Measurements from ENCODE around the gene ZNF74. TPM values are rescaled to one million over a fixed set of nuclear protein-coding genes. Genes with fewer than 3 reads are reported as not detected.
"Not testable (repeated sequence)": the region's sequence is repeated elsewhere in the genome, so short reads cannot be mapped to it uniquely, and the experiment has no call there.

Gene ZNF74
- polyA plus RNA-seq, 1 experiment: 6.9 TPM

DNA sequence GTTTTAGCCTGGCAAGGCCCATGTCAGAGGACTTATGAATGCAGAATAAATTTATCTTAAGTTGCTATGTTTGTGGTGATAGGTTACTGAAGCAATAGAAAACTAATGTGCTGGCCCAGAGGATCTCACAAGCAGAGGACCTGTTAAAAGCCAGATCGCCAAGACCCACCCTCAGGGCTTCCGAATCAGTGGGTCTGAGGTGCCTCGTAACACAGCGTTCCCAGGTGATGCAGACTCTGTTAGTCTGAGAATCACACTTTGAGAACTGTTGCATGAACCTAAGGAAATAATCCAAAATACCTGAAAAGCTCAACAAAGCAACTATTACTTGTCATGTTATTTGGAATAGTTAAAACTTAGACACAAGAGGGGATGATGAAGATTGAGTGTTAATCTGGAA lies 50.4 kb downstream of the ZNF74 start:
- Histone ChIP-seq H3K36me3 (ENCODE audit: control insufficient read depth, insufficient read depth, low read length) (peaks cover 10% of the 10 kb centered on the region), H3K27me3 (ENCODE audit: control insufficient read depth, insufficient read depth, low read length) (no peaks in the 10 kb centered on the region), H3K4me3 (ENCODE audit: low read depth, low read length) (no peak overlapping the region)
- TF ChIP-seq, protein P1, sequence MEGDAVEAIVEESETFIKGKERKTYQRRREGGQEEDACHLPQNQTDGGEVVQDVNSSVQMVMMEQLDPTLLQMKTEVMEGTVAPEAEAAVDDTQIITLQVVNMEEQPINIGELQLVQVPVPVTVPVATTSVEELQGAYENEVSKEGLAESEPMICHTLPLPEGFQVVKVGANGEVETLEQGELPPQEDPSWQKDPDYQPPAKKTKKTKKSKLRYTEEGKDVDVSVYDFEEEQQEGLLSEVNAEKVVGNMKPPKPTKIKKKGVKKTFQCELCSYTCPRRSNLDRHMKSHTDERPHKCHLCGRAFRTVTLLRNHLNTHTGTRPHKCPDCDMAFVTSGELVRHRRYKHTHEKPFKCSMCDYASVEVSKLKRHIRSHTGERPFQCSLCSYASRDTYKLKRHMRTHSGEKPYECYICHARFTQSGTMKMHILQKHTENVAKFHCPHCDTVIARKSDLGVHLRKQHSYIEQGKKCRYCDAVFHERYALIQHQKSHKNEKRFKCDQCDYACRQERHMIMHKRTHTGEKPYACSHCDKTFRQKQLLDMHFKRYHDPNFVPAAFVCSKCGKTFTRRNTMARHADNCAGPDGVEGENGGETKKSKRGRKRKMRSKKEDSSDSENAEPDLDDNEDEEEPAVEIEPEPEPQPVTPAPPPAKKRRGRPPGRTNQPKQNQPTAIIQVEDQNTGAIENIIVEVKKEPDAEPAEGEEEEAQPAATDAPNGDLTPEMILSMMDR (IDR thresholded peaks at IDR 0.05; ENCODE audit: insufficient read depth, low read depth, low read length): no peak
- POLR2A ChIA-PET: no interaction called here
- DNase-seq (ENCODE audit: low read depth): no peak
- CTCF ChIA-PET: interaction anchor here (1.2 to 2.0 kb wide), 2 partner anchors 12 to 26 kb away, joined by 3 to 11 read pairs; no protein-coding TSS in a partner anchor

- TF ChIP-seq, protein P1 (IDR thresholded peaks at IDR 0.05; ENCODE audit: insufficient read depth, low read depth, low read length): no peak
- ChIA-PET POLR2A (no interaction called here), CTCF (no interaction called here)
- no peak for DNase-seq (ENCODE audit: low read depth)
- Histone ChIP-seq H3K36me3 (ENCODE audit: control insufficient read depth, insufficient read depth, low read length) (peaks cover 9% of the 10 kb centered on the region), H3K27me3 (ENCODE audit: control insufficient read depth, insufficient read depth, low read length) (no peaks in the 10 kb centered on the region), H3K4me3 (ENCODE audit: low read depth, low read length) (no peak overlapping the region)
Measured at GRCh38 chr22:20446383-20446970, 52.5 kb downstream of the ZNF74 start.

GRCh38 chr22:20448630-20449029 lies 54.7 kb downstream of the ZNF74 start:
- Histone ChIP-seq H3K4me3 (ENCODE audit: low read depth, low read length) (no peak overlapping the region), H3K36me3 (ENCODE audit: control insufficient read depth, insufficient read depth, low read length) (peaks cover 7% of the 10 kb centered on the region), H3K27me3 (ENCODE audit: control insufficient read depth, insufficient read depth, low read length) (no peaks in the 10 kb centered on the region)
- ChIA-PET CTCF (interaction anchor here (1.2 to 2.0 kb wide), 2 partner anchors 10 to 30 kb away, joined by 4 to 10 read pairs; no protein-coding TSS in a partner anchor), POLR2A (no interaction called here)
- TF ChIP-seq, protein P1 (IDR thresholded peaks at IDR 0.05; ENCODE audit: insufficient read depth, low read depth, low read length): no peak
- no peak for DNase-seq (ENCODE audit: low read depth)

GRCh38 chr22:20449819-20450550 lies 56.0 kb downstream of the ZNF74 start:
- H3K36me3 ChIP-seq (ENCODE audit: control insufficient read depth, insufficient read depth, low read length): peaks cover 4% of the 10 kb centered on the region; the same call in 1 of the 2 replicates
- no peak overlapping the region for H3K4me3 ChIP-seq (ENCODE audit: low read depth, low read length)
- POLR2A ChIA-PET: no interaction called here
- DNase-seq (ENCODE audit: low read depth): no peak
- CTCF ChIA-PET: interaction anchor here (2.0 to 3.5 kb wide), 2 partner anchors 9 to 32 kb away, joined by 8 to 10 read pairs; no protein-coding TSS in a partner anchor
- TF ChIP-seq, protein P1 (IDR thresholded peaks at IDR 0.05; ENCODE audit: insufficient read depth, low read depth, low read length): no peak
- no peaks in the 10 kb centered on the region for H3K27me3 ChIP-seq (ENCODE audit: control insufficient read depth, insufficient read depth, low read length)

- CTCF ChIA-PET: interaction anchor here (3.5 kb wide), 1 partner anchor 9 kb away, joined by 8 read pairs; no protein-coding TSS in a partner anchor
- no peaks in the 10 kb centered on the region for H3K27me3 ChIP-seq (ENCODE audit: control insufficient read depth, insufficient read depth, low read length)
- no peak overlapping the region for H3K4me3 ChIP-seq (ENCODE audit: low read depth, low read length)
- DNase-seq (ENCODE audit: low read depth): no peak
- peaks cover 3% of the 10 kb centered on the region; the same call in 1 of the 2 replicates for H3K36me3 ChIP-seq (ENCODE audit: control insufficient read depth, insufficient read depth, low read length)
- TF ChIP-seq, protein P1 (IDR thresholded peaks at IDR 0.05; ENCODE audit: insufficient read depth, low read depth, low read length): no peak
- POLR2A ChIA-PET: no interaction called here
Measured at GRCh38 chr22:20450551-20450906, 56.6 kb downstream of the ZNF74 start.

DNA sequence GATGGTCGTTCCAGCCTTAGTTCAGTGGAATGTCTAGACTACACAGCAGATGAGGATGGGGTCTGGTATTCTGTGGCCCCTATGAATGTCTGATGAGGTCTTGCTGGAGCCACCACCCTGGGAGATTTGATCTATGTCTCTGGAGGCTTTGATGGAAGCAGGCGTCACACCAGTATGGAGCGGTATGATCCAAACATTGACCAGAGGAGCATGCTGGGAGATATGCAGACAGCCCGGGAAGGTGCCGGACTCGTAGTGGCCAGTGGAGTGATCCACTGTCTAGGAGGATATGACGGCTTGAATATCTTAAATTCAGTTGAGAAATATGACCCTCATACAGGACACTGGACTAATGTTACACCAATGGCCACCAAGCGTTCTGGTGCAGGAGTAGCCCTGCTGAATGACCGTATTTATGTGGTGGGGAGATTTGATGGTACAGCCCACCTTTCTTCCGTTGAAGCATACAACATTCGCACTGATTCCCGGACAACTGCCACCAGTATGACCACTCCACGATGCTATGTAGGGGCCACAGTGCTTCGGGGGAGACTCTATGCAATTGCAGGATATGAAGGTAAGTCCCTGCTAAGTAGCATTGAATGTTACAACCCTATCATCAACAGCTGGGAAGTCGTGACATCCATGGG lies 57.3 kb downstream of the ZNF74 start:
- CTCF ChIA-PET: interaction anchor here (3.5 kb wide), 1 partner anchor 10 kb away, joined by 8 read pairs; no protein-coding TSS in a partner anchor
- H3K27me3 ChIP-seq (ENCODE audit: control insufficient read depth, insufficient read depth, low read length); H3K36me3 ChIP-seq (ENCODE audit: control insufficient read depth, insufficient read depth, low read length); POLR2A ChIA-PET; DNase-seq (ENCODE audit: low read depth); H3K4me3 ChIP-seq (ENCODE audit: low read depth, low read length): not testable (repeated sequence)
